Glutamatergic neuron (in vitro differentiated cells): ENCODE measurements around the gene XRCC3. TPM values are rescaled to one million over a fixed set of nuclear protein-coding genes. Genes with fewer than 3 reads are reported as not detected.
A peak's percentile ranks its signal among the peaks of the same experiment; 100 is the strongest.

Experiments used
- DNase-seq: peaks from one replicate; pipeline ENCODE4 v3.0.0; 2022
- H3K27ac Mint-ChIP-seq: one replicate; pipeline ENCODE4 v1.8.0; 2020; ENCODE audit warnings: mild to moderate bottlenecking, mixed read lengths, inconsistent platforms; ENCODE audit not compliant: unreplicated experiment
- H3K27me3 Mint-ChIP-seq: one replicate; pipeline ENCODE4 v1.8.0; 2020; ENCODE audit warnings: mild to moderate bottlenecking, moderate library complexity, mixed read lengths, inconsistent platforms; ENCODE audit not compliant: unreplicated experiment
- H3K36me3 Mint-ChIP-seq: one replicate; pipeline ENCODE4 v1.8.0; 2020; ENCODE audit warnings: mild to moderate bottlenecking, mixed read lengths, inconsistent platforms; ENCODE audit not compliant: unreplicated experiment
- H3K4me1 Mint-ChIP-seq: one replicate; pipeline ENCODE4 v1.8.0; 2020; ENCODE audit warnings: mild to moderate bottlenecking, low read depth, mixed read lengths, inconsistent platforms; ENCODE audit not compliant: unreplicated experiment
- H3K4me3 Mint-ChIP-seq: one replicate; pipeline ENCODE4 v1.8.0; 2020; ENCODE audit warnings: mild to moderate bottlenecking, mixed read lengths, inconsistent platforms; ENCODE audit not compliant: unreplicated experiment
- H3K9me3 Mint-ChIP-seq: one replicate; pipeline ENCODE4 v1.8.0; 2020; ENCODE audit warnings: mild to moderate bottlenecking, moderate library complexity, mixed read lengths, inconsistent platforms; ENCODE audit not compliant: unreplicated experiment
- total RNA-seq: library from RNA; stranded (reverse); fragmentation: NEBNext Ultra II Directional; extraction: Animal tissue kit (Norgen Biotek cat#: 25700); gene quantifications from one replicate; pipeline ENCODE4 v1.2.1, GENCODE V29; 2021; ENCODE audit not compliant: unreplicated experiment
- TF ChIP-seq, protein P1 (sequence below): fragments of 200-600 bp; sonication (generic); IDR thresholded peaks from one replicate; pipeline ENCODE4 v1.5.0; 2021; ENCODE audit not compliant: partially characterized antibody, unreplicated experiment

XRCC3 gene
- total RNA-seq, 1 donor from 2014 or later = 4.5 TPM

DNA sequence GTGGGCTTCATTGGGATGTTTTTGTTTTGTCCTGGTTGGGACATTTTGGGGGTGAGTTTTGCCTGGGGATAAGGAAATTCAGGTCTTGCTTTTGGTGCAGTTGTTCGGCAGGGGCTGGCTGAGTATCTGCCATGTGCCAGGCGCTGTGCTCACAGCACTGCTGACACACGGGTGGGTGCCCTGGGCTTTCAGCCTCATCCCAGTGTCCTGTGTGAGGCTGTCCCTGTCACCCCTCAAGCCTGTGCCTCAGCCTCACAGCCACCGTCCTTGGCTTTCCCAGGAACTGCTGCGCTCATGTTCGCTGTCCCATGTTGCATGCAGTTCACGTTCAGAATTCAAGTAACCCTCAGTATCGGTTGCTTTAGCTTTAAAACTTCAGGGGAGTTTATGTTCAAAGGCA lies 24.9 kb downstream of the XRCC3 start:
- H3K27me3 Mint-ChIP-seq = peaks cover 12% of the 10 kb centered on the region
- TF ChIP-seq, protein P1, sequence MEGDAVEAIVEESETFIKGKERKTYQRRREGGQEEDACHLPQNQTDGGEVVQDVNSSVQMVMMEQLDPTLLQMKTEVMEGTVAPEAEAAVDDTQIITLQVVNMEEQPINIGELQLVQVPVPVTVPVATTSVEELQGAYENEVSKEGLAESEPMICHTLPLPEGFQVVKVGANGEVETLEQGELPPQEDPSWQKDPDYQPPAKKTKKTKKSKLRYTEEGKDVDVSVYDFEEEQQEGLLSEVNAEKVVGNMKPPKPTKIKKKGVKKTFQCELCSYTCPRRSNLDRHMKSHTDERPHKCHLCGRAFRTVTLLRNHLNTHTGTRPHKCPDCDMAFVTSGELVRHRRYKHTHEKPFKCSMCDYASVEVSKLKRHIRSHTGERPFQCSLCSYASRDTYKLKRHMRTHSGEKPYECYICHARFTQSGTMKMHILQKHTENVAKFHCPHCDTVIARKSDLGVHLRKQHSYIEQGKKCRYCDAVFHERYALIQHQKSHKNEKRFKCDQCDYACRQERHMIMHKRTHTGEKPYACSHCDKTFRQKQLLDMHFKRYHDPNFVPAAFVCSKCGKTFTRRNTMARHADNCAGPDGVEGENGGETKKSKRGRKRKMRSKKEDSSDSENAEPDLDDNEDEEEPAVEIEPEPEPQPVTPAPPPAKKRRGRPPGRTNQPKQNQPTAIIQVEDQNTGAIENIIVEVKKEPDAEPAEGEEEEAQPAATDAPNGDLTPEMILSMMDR = no peak
- H3K27ac Mint-ChIP-seq = peak overlapping the region; percentile 0
- no peak overlapping the region for H3K4me3 Mint-ChIP-seq
- no peak for DNase-seq
- H3K9me3 Mint-ChIP-seq = peaks cover 7% of the 10 kb centered on the region
- H3K36me3 Mint-ChIP-seq = no peaks in the 10 kb centered on the region
- peaks cover 26% of the 10 kb centered on the region for H3K4me1 Mint-ChIP-seq

DNA sequence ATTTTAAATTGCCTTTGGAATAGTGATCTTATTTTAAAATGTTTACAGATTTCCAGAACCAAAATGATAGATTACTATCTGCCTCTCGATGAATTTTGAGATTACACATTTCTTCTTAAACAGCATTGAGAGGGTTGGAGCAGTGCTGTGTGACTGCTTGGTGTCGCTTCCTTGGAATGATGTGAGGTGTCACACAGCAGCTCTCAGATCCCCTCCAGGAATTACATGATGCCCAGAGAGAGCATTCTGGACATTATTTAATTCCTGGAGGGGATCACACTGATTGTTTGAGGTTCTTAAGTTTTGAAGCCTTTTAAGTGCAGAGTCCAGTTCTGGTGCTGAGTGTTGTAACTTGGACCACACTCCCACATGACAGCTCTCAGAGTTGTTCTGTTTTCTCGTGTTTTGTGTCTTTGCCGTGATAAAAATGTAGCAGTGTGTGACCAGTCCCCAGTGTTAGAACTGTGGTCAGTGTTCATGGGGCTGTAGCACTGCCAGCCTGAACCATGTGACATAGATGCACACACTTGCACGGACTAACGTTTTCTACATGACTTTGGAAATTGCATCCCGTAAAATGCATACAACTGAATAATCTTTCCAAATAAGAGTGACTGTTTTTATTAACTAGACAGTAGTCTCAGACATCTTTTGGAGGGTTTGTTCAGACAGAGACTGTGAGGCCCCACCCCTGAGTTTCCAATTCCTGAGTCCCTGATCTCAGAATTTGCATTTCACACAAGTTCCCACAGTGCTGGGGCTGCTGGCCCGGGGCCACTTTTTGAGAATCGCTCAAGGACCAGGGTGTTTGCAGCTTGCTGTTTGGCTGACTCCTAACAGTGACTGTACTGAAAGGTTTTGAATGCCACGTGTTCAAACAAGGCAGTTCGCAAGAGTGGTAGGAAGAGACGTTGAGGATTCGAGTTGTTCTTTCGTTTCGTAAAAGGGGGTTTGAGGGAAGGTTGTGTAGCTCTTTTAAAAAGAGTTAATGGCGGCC lies 26.0 kb downstream of the XRCC3 start:
- Mint-ChIP-seq H3K27me3 (peaks cover 13% of the 10 kb centered on the region), H3K27ac (peak overlapping the region; percentile 64), H3K36me3 (no peaks in the 10 kb centered on the region)

DNA sequence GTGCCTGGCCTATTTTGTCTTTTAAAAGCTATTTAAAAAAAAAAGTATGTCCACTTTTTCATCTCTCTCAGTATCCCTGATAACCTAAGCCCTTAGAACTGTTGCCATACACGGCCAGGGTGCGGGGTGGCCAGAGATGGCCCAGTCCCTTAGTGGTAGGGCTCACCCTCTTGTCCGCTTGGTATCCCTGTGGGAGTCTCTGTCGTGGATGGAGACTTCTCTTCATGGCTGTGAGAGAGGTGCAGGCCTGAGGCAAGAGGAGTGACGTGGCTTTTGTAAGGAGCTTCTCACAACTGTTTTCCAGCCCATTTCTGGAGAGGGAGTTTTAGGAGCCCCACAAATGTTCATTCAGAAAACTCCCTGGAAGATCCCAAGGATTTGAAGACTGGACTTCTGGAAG lies 26.8 kb downstream of the XRCC3 start:
- Mint-ChIP-seq H3K9me3 (peaks cover 7% of the 10 kb centered on the region), H3K27ac (peak overlapping the region; percentile 33), H3K36me3 (no peaks in the 10 kb centered on the region), H3K27me3 (peaks cover 9% of the 10 kb centered on the region), H3K4me3 (no peak overlapping the region), H3K4me1 (peaks cover 31% of the 10 kb centered on the region)
- no peak for DNase-seq
- TF ChIP-seq, protein P1 = no peak

More for the DNA sequence above, 26.0 kb downstream of the XRCC3 start:
- no peak for DNase-seq
- peaks cover 6% of the 10 kb centered on the region for H3K9me3 Mint-ChIP-seq
- H3K4me3 Mint-ChIP-seq = no peak overlapping the region
- peaks cover 30% of the 10 kb centered on the region for H3K4me1 Mint-ChIP-seq
- TF ChIP-seq, protein P1 = no peak

DNA sequence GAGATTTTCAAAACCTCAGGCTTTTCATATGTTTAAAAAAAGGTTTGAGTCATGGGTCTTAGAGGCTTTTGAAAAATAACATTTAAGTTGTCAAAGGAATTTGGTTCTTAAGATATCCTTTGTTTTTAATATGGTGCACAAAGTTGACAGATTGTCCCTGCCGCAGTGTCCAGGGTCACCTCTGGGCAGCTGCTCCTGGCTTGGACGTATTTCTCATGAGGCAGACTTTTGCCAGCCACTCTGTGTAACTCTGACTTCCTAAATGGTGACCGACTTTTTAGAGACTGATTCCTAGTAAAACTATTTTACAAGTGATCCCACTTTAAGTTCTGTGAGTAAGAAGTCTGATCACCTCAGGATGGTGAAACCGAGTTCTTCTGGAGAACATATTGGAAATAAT lies 27.5 kb downstream of the XRCC3 start:
- H3K36me3 Mint-ChIP-seq = no peaks in the 10 kb centered on the region
- DNase-seq = no peak
- no peak overlapping the region for H3K27ac Mint-ChIP-seq
- TF ChIP-seq, protein P1 = no peak
- peaks cover 9% of the 10 kb centered on the region for H3K27me3 Mint-ChIP-seq
- no peak overlapping the region for H3K4me3 Mint-ChIP-seq
- peaks cover 38% of the 10 kb centered on the region for H3K4me1 Mint-ChIP-seq
- peaks cover 7% of the 10 kb centered on the region for H3K9me3 Mint-ChIP-seq
